GM19351 (cell line): ENCODE data around the gene CD151.

ENCODE experiments used
- ATAC-seq: cut with Tn5 transposase; IDR thresholded peaks from one replicate; pipeline ENCODE4 v1.9.1; 2021; ENCODE audit warnings: mild to moderate bottlenecking, moderate library complexity; ENCODE audit not compliant: unreplicated experiment

The CD151 gene

DNA sequence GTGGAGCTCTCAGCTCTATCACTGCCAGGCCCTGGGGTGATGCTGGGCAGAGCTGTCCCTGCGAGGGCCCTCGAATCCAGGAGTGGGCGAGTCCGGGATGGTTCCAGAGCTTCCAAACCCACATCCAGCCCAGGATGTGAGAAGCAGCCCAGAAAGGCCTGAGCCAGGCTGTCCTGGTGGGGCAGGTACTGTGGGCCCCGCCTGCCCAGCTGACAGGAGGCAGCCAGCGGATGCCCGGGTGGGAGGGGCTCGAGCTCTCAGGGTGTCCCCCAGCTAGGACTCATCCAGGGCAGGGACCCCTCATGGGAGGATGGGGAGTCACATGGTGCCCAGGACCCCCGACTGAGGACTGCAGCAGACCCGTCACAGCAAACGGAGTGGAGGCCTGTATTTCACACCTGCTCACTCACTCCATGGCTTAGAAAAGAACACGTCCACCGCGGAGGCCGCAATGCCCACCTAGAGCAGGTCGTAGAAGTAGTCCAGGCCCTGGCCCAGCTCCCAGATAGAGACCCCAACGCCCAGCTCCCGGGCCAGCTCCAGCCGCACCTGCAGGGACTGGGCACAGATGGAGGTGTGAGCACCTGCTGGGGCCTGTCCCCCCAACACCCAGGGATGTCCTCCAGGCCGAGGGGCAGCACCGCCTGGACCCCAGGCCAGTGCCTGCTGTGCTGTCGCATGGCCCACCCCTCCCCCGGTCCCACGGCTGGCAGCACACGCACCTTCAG is 36.8 kb downstream of the CD151 start:
- no peak for ATAC-seq

DNA sequence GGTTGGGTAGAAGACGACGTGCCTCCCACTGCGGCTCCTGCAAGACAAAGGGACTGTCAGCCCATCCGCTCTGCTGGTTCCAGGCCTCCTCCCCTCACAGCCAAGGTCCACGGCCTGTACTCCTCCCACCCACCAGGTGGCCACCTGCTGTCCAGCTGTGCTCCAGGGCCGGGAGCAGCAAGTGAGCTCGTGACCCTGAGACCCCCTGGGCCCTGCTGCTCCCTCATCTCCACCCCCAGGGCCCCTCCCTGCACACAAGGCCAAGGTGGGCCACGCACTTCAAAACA is 37.3 kb downstream of the CD151 start:
- no peak for ATAC-seq

GRCh38 chr11:870418-870817 is 37.7 kb downstream of the CD151 start:
- ATAC-seq: no peak

DNA sequence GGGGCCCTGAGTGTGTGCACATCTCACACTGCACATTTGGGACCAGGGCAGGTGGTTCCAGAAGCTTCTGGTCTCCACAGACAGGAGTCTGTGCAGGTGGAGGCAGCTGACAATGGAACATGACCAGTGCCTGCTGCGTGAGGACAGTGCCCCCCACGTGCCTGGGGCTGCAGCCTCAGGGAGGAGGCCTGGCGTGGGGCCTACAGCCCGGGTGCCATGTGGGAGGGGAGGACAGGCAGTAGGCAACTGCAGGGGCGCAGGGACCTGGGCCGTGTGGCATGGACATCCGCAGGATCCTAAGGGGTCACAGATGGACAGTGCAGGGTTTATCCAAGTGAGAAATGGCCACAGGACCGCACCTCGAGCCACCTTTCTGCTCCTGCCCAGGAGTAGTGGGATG is 38.7 kb downstream of the CD151 start:
- ATAC-seq: no peak

DNA sequence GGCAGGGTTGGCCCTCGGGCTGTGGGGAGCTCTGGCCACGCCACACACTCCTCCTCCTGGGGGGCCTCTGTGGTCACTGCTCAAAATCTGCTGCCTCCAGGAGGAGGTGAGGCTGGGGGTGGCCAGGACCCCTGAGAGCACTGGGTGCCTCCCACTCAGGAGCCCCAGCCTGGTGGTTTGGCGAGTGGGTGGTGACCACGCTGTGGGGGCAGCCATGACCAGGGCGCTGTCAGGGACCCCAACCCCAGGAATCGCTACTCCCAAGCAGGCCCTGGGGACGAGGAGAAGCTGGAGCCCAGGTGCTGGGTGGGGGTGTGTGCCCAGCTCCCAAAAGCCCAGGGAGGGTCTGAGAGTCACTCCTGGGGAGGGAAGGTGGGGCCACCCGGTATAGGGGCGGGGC is 40.0 kb downstream of the CD151 start:
- ATAC-seq: no peak

GRCh38 chr11:873706-874105 is 41.0 kb downstream of the CD151 start:
- ATAC-seq: no peak

DNA sequence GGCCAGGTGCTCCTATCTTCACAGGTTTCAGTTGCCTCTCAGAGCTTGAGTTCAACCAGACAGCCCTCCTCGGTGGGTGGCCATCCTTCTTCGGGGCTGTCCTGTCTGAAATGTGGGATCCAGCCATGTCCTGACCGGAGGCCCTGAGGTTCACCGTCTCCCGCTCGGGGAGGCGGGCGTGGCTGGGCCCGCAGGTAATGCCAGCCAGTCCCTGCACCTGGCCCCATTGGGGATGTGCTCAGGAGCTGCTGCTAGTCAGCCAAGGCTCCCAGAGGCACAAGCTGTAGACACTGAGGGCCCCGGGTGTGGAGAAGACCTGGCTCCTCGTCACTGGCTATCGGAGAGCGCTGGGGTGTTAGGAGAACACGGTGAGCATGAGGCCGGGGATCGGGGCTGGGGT is 42.5 kb downstream of the CD151 start:
- ATAC-seq: no peak

DNA sequence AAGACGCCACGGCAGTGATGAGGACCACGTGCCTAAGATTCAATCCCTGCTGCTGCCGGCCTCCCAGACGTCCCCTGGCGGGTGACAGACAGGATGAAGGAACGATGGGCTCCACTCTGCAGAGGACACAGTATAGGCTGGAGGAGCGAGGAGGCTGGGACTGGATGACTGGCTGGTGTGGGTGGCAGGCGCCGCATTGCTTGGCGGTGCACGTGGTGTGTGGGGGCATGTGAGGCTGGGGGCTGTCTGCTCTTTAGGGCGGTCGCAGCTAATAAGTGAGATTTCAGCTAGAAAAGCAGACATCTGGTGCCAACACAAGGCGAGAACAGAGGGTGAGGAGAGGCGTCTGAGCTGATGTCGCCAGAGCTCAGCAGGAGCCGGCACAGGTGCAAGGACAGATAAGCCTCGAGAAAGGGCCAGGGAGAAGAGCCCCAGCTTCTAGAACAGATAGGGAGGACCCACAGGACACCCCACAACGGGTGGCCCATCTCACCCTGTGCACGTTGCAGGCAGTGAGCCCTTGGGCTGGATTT is 43.1 kb downstream of the CD151 start:
- ATAC-seq: no peak

DNA sequence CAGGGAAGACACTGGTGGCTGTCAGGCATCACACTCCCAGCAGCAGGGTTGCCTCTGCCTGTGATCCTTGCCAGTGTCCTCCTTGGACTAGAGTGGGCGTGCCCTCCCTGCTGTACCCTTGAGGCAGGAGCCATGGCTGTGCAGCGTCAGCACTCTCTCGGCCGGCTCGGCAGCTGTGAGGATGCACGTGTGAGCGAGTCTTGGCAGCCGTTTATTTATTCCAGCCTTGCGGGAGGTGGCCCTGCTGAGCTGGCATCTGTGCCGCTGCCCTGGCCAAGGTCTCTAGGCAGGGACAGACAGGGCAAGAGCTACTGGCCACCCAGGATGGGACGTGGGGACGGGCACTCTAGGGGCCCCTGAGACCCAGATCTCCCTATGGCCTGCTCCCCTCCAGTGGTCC is 43.8 kb downstream of the CD151 start:
- no peak for ATAC-seq

- no peak for ATAC-seq
These were observed 44.8 kb downstream of the CD151 start for GRCh38 chr11:877565-877964.

- ATAC-seq: no peak
These were observed 47.7 kb downstream of the CD151 start for GRCh38 chr11:880447-880846.

DNA sequence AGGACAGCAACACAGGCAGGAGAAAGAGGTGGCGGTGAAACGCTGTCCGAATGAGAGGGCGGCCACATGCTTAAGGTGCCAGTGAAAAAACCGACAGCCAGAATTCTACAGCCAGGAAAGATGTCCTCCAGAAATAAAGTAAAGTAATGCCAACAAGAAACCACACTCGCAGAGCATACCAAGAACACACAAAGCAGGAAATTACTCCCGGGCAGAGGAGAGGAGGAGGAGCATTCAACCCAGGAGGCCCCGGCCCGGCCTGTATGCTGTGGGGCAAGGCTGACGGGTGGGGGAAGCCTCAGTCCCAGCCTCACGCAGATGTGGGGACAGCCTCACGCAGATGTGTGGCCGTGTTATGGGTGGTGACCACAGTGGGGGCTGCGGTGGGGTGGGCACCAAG is 49.8 kb downstream of the CD151 start:
- ATAC-seq: no peak

DNA sequence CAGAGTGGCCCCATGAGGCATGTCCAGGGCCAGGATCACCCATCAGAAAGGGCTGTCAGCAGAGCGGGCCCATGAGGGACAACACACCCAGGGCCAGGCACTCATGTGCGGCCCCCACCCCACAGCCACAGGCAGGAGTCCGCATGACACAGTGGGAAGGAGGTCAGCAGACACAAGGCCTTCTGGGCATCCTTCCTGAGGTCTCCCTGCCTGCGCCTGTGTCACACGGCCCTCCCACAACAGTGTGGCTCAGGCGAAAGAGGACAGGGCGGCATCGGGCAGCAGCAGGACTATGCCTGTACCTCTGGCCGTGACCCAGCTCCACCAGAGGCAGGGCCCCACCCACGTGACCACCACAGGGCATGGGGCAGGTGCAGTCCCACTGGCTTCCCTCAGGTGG is 50.8 kb downstream of the CD151 start:
- no peak for ATAC-seq

GRCh38 chr11:884578-885070 is 51.9 kb downstream of the CD151 start:
- no peak for ATAC-seq

GRCh38 chr11:886568-886967 is 53.8 kb downstream of the CD151 start:
- ATAC-seq: no peak

- ATAC-seq: no peak
These were observed 54.8 kb downstream of the CD151 start for GRCh38 chr11:887589-887988.
